GM19467 (cell line): ENCODE measurements around the gene FUT8.

ENCODE experiments used
- ATAC-seq: cut with Tn5 transposase; IDR thresholded peaks from one replicate; pipeline ENCODE4 v1.9.1; 2021; ENCODE audit warnings: mild to moderate bottlenecking, moderate library complexity; ENCODE audit not compliant: unreplicated experiment

The FUT8 gene

GRCh38 chr14:65486863-65487262 is 74.3 kb downstream of the FUT8 start:
- no peak for ATAC-seq

- ATAC-seq, result no peak
Observed at GRCh38 chr14:65487783-65488494, 75.4 kb downstream of the FUT8 start.

GRCh38 chr14:65491274-65491673 is 78.7 kb downstream of the FUT8 start:
- ATAC-seq, result no peak

GRCh38 chr14:65492266-65492665 is 79.7 kb downstream of the FUT8 start:
- ATAC-seq, result no peak

- ATAC-seq, result no peak
Observed at GRCh38 chr14:65495196-65495595, 82.7 kb downstream of the FUT8 start.

GRCh38 chr14:65496178-65496993 is 83.9 kb downstream of the FUT8 start:
- ATAC-seq, result no peak

- ATAC-seq, result no peak
Observed at GRCh38 chr14:65499138-65499537, 86.6 kb downstream of the FUT8 start.

- ATAC-seq, result no peak
Observed at GRCh38 chr14:65500075-65500474, 87.5 kb downstream of the FUT8 start.

- no peak for ATAC-seq
Observed at GRCh38 chr14:65501328-65501727, 88.8 kb downstream of the FUT8 start.

- no peak for ATAC-seq
Observed at GRCh38 chr14:65502676-65503124, 90.2 kb downstream of the FUT8 start.

GRCh38 chr14:65503771-65504170 is 91.2 kb downstream of the FUT8 start:
- no peak for ATAC-seq

- no peak for ATAC-seq
Observed at GRCh38 chr14:65506801-65507200, 94.3 kb downstream of the FUT8 start.

- ATAC-seq, result no peak
Observed at GRCh38 chr14:65509842-65510241, 97.3 kb downstream of the FUT8 start.

- no peak for ATAC-seq
Observed at GRCh38 chr14:65513671-65514070, 101.1 kb downstream of the FUT8 start.

GRCh38 chr14:65517635-65518542 is 105.4 kb downstream of the FUT8 start:
- no peak for ATAC-seq

GRCh38 chr14:65528069-65528468 is 115.5 kb downstream of the FUT8 start:
- ATAC-seq, result no peak

- no peak for ATAC-seq
Observed at GRCh38 chr14:65531148-65531547, 118.6 kb downstream of the FUT8 start.

- no peak for ATAC-seq
Observed at GRCh38 chr14:65533736-65534404, 121.3 kb downstream of the FUT8 start.

GRCh38 chr14:65536781-65537423 is 124.4 kb downstream of the FUT8 start:
- no peak for ATAC-seq

- ATAC-seq, result no peak
Observed at GRCh38 chr14:65548878-65549277, 136.3 kb downstream of the FUT8 start.
